Ishikawa (cell line): ENCODE measurements around the gene DNAH7.

Experiments
- CEBPB ChIP-seq: IDR thresholded peaks from 2 replicates; pipeline ENCODE4 v1.6.1; 2012
- CREB1 ChIP-seq: IDR thresholded peaks from 2 replicates; pipeline ENCODE4 v1.6.1; 2012; ENCODE audit warnings: low read depth
- EGR1 ChIP-seq: IDR thresholded peaks from 2 replicates; pipeline ENCODE4 v1.6.1; 2012
- EP300 ChIP-seq: IDR thresholded peaks from 2 replicates; pipeline ENCODE4 v1.6.1; 2012; ENCODE audit warnings: borderline replicate concordance
- FOXM1 ChIP-seq: IDR thresholded peaks from 2 replicates; pipeline ENCODE4 v1.6.1; 2012; ENCODE audit warnings: low read depth, borderline replicate concordance
- NFIC ChIP-seq: IDR thresholded peaks from 2 replicates; pipeline ENCODE4 v1.6.1; 2012
- RAD21 ChIP-seq: IDR thresholded peaks from 2 replicates; pipeline ENCODE4 v1.6.1; 2012; ENCODE audit warnings: low read depth
- TAF1 ChIP-seq: IDR thresholded peaks from 2 replicates; pipeline ENCODE4 v1.6.1; 2012; ENCODE audit warnings: low read depth, mild to moderate bottlenecking
- TCF12 ChIP-seq: IDR thresholded peaks from 2 replicates; pipeline ENCODE4 v1.6.1; 2012; ENCODE audit warnings: low read depth
- TEAD4 ChIP-seq: IDR thresholded peaks from 2 replicates; pipeline ENCODE4 v1.6.1; 2012
- YY1 ChIP-seq: IDR thresholded peaks from 2 replicates; pipeline ENCODE4 v1.6.1; 2012; ENCODE audit warnings: low read depth
- ZBTB7A ChIP-seq: IDR thresholded peaks from 2 replicates; pipeline ENCODE4 v1.6.1; 2012; ENCODE audit warnings: low read depth
- TF ChIP-seq, protein P1 (sequence below): IDR thresholded peaks from 2 replicates; pipeline ENCODE4 v1.6.1; 2012
- TF ChIP-seq, protein P2 (sequence below): IDR thresholded peaks from 2 replicates; pipeline ENCODE4 v1.6.1; 2012
- TF ChIP-seq, protein P3 (sequence below): IDR thresholded peaks from 2 replicates; pipeline ENCODE4 v1.6.1; 2012; ENCODE audit warnings: low read depth, mild to moderate bottlenecking

DNAH7 gene

DNA sequence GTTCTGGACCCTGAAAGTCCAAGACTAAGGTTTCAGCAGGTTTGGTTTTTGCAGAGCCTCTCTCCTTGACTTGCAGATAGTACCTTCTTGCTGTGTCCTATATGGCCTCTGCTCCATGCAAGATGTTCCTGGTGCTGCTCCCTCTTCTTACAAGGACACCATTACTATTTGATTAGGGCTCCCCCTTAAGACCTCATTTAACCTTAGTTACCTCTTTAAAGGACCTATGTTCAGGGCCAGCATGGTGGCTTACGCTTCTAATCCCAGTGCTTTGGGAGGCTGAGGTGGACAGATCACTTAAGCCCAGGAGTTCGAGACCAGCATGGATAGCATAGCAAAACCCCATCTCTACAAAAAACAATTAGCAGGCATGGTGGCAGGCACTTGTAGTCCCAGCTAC lies 232.6 kb downstream of the DNAH7 start:
- TF ChIP-seq TEAD4 (no peak), EP300 (no peak), FOXM1 (no peak), TAF1 (no peak), NFIC (no peak), TCF12 (no peak)
- TF ChIP-seq, protein P1, sequence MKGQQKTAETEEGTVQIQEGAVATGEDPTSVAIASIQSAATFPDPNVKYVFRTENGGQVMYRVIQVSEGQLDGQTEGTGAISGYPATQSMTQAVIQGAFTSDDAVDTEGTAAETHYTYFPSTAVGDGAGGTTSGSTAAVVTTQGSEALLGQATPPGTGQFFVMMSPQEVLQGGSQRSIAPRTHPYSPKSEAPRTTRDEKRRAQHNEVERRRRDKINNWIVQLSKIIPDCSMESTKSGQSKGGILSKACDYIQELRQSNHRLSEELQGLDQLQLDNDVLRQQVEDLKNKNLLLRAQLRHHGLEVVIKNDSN = no peak
- TF ChIP-seq, protein P2, sequence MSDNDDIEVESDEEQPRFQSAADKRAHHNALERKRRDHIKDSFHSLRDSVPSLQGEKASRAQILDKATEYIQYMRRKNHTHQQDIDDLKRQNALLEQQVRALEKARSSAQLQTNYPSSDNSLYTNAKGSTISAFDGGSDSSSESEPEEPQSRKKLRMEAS = no peak

DNA sequence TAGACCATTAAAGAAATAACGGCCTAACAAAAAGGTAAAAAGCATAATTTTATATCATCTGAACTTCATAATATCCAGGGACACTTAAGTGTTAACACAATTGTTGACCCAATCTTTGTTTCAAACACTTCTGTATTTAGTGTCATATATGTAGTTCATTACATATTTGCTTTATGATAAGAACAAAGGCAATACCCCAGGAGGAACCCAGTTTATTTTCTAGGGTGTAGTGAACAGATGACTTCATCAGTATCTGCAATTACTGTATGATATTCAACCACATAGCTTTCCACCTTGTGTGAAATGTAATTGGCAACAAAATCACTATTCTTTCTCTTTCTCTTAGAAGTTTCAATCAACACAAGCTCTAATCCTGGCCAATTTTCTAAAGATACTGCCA lies 233.8 kb downstream of the DNAH7 start:
- TF ChIP-seq CREB1 = no peak
- no peak for TF ChIP-seq EP300
- TF ChIP-seq, protein P1 = no peak
- no peak for TF ChIP-seq RAD21
- no peak for TF ChIP-seq FOXM1
- no peak for TF ChIP-seq YY1
- no peak for TF ChIP-seq TCF12
- TF ChIP-seq TEAD4 = no peak
- TF ChIP-seq EGR1 = no peak
- TF ChIP-seq ZBTB7A = no peak
- TF ChIP-seq, protein P3, sequence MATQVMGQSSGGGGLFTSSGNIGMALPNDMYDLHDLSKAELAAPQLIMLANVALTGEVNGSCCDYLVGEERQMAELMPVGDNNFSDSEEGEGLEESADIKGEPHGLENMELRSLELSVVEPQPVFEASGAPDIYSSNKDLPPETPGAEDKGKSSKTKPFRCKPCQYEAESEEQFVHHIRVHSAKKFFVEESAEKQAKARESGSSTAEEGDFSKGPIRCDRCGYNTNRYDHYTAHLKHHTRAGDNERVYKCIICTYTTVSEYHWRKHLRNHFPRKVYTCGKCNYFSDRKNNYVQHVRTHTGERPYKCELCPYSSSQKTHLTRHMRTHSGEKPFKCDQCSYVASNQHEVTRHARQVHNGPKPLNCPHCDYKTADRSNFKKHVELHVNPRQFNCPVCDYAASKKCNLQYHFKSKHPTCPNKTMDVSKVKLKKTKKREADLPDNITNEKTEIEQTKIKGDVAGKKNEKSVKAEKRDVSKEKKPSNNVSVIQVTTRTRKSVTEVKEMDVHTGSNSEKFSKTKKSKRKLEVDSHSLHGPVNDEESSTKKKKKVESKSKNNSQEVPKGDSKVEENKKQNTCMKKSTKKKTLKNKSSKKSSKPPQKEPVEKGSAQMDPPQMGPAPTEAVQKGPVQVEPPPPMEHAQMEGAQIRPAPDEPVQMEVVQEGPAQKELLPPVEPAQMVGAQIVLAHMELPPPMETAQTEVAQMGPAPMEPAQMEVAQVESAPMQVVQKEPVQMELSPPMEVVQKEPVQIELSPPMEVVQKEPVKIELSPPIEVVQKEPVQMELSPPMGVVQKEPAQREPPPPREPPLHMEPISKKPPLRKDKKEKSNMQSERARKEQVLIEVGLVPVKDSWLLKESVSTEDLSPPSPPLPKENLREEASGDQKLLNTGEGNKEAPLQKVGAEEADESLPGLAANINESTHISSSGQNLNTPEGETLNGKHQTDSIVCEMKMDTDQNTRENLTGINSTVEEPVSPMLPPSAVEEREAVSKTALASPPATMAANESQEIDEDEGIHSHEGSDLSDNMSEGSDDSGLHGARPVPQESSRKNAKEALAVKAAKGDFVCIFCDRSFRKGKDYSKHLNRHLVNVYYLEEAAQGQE = no peak
- TF ChIP-seq, protein P2 = no peak
- no peak for TF ChIP-seq TAF1
- no peak for TF ChIP-seq CEBPB
- no peak for TF ChIP-seq NFIC

DNA sequence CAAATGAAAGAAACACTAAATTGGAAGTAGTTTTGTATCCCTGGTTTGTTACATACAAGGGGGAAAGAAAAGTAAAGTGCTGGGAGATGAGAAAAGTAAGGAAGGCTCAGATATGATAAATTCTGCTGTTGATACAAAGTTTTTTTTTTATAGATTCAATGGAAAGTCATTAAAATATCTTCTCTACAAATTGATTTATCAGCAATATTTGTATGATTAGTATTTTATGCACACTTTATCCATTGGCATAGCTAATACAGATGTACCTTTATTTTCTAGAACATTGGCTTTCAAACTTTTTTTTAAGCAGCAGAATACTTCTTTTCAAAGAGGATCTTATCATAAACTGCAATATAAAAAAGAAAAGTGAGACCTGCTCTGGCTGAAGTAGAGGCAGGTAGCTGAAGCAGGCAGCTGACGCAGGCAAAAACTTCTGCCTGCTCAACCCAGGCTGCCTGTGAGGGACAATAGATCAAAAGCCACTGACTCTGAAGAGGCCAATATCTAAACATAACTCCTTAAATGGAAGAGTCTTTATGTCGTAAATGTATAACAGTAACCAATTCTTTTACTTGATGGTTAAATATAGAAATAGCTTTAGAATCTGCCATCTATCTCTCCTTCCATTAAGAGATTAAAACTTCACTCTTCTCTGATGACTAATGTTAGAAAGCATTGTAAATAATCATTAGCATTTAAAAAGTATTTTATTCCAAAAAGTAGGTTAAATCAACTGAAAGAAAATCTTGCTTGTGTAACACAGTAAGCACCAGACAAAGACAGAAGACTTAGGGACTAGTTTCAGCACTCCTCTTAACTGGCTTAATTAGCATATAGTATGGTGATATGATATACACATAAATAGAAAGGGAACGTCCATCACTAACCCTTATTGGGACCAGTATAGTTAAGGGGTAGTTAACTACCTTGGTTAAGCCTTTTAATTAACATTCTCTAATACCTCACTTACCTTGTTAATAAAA lies 237.4 kb downstream of the DNAH7 start:
- TF ChIP-seq, protein P1 = no peak
- TF ChIP-seq CREB1 (no peak), CEBPB (no peak), YY1 (no peak), TCF12 (no peak), EP300 (no peak), NFIC (no peak), TEAD4 (no peak)
- TF ChIP-seq, protein P2 = no peak

DNA sequence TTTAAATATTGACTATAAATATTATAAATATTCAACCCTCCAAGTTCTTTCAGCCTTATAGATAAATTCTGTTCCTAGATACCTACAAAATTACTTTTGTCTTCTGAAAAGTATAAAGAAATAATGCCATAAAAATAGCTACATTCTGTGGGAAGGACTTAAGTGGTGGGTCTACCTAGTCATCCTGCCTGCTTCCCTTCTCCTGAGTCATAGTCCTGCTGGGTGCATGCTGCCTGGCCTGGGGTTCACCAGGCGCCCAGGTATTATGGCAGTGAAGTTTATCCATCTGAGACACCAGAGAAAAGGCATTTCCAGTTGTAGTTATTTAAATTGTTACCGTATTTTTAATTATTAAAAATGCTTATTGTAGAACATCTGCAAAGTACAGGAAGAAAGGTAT lies 244.2 kb downstream of the DNAH7 start:
- TF ChIP-seq, protein P3 = no peak
- TF ChIP-seq NFIC (no peak), ZBTB7A (no peak), CEBPB (no peak)
- TF ChIP-seq, protein P2 = no peak

DNA sequence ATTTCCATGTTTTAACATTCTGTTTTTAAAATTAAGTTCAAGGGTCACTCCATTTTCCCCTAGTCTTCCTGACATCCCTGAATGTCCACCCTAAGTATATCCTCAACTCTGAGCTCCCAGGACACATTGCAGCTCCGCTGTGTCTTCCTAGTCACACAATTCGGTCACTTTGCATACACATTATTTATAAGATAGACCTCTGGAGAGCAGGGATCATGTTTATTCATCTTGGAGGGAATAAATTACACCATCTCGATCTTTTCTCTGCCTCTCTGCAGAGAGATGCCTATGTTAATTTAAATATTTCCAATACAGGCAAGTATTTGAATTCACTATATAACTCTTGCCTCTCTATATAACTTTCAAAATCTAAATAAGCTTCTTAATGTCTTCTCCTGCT lies 245.4 kb downstream of the DNAH7 start:
- TF ChIP-seq, protein P2 = no peak
- TF ChIP-seq EGR1 (no peak), YY1 (no peak), TAF1 (no peak), TCF12 (no peak), NFIC (no peak), ZBTB7A (no peak), CREB1 (no peak), CEBPB (no peak), TEAD4 (no peak), FOXM1 (no peak), EP300 (no peak), RAD21 (no peak)
- TF ChIP-seq, protein P1 = no peak
- TF ChIP-seq, protein P3 = no peak
